ENCODE measurements around the gene MAGEC3.

MAGEC3 gene

GRCh38 chrX:141947350-141947749, 109.2 kb downstream of the MAGEC3 start:
- DNase-seq (ENCODE audit: low read depth in 2 of 2), result no peak

Data from activated CD4-positive, alpha-beta T cell treated with anti-CD3 and anti-CD28 coated beads for 24 hours (primary cell).